Mesendoderm (in vitro differentiated cells): ENCODE data around the gene VIM. TPM values are rescaled to one million over a fixed set of nuclear protein-coding genes. Genes with fewer than 3 reads are reported as not detected.

Experiments
- DNase-seq: peaks from one replicate; pipeline ENCODE4 v3.0.0; 2013
- H2AK5ac ChIP-seq: 2 replicates; pipeline ENCODE4 v1.6.1; 2013; ENCODE audit warnings: low read length, inconsistent platforms
- H2BK120ac ChIP-seq: 2 replicates; pipeline ENCODE4 v1.6.1; 2013; ENCODE audit warnings: low read depth, mild to moderate bottlenecking, low read length, moderate library complexity, mixed read lengths
- H2BK15ac ChIP-seq: replicated peaks from 2 replicates; pipeline ENCODE4 v1.6.1; 2013; ENCODE audit warnings: low read depth, mild to moderate bottlenecking, moderate library complexity
- H2BK5ac ChIP-seq: 2 replicates; pipeline ENCODE4 v1.6.1; 2013; ENCODE audit warnings: low read length, inconsistent platforms
- H3K18ac ChIP-seq: 2 replicates; pipeline ENCODE4 v1.6.1; 2013; ENCODE audit warnings: mild to moderate bottlenecking, low read length, mixed read lengths
- H3K23ac ChIP-seq: one replicate; pipeline ENCODE4 v1.6.1; 2013; ENCODE audit warnings: low read length
- H3K27ac ChIP-seq: 2 replicates; pipeline ENCODE4 v1.5.1; 2013; ENCODE audit warnings: low read depth, mild to moderate bottlenecking, inconsistent platforms, low read length, moderate library complexity
- H3K27me3 ChIP-seq: 2 replicates; pipeline ENCODE4 v1.6.1; 2013; ENCODE audit warnings: low read length, control low read depth, mild to moderate bottlenecking, inconsistent platforms; ENCODE audit not compliant: insufficient read depth, poor library complexity
- H3K36me3 ChIP-seq: 2 replicates; pipeline ENCODE4 v1.6.1; 2013; ENCODE audit warnings: low read length, inconsistent platforms; ENCODE audit not compliant: control insufficient read depth, insufficient read depth
- H3K4ac ChIP-seq: one replicate; pipeline ENCODE4 v1.6.1; 2013; ENCODE audit warnings: low read depth, mild to moderate bottlenecking, low read length, moderate library complexity
- H3K4me1 ChIP-seq: 2 replicates; pipeline ENCODE4 v1.6.1; 2013; ENCODE audit warnings: low read depth, low read length, inconsistent platforms; ENCODE audit not compliant: control insufficient read depth
- H3K4me2 ChIP-seq: 2 replicates; pipeline ENCODE4 v1.6.1; 2013; ENCODE audit warnings: low read length
- H3K4me3 ChIP-seq: 2 replicates; pipeline ENCODE4 v1.5.1; 2013; ENCODE audit warnings: mild to moderate bottlenecking, low read length
- H3K56ac ChIP-seq: one replicate; pipeline ENCODE4 v1.6.1; 2013; ENCODE audit warnings: low read length
- H3K79me1 ChIP-seq: 2 replicates; pipeline ENCODE4 v1.6.1; 2013; ENCODE audit warnings: low read length, inconsistent platforms
- H3K79me2 ChIP-seq: 2 replicates; pipeline ENCODE4 v1.6.1; 2013; ENCODE audit warnings: mild to moderate bottlenecking, low read length; ENCODE audit not compliant: control insufficient read depth, insufficient read depth
- H3K9ac ChIP-seq: 2 replicates; pipeline ENCODE4 v1.6.1; 2013; ENCODE audit warnings: low read length, inconsistent platforms
- H4K5ac ChIP-seq: one replicate; pipeline ENCODE4 v1.6.1; 2013; ENCODE audit warnings: low read length
- H4K8ac ChIP-seq: one replicate; pipeline ENCODE4 v1.6.1; 2013; ENCODE audit warnings: low read depth, mild to moderate bottlenecking, control low read depth, low read length, moderate library complexity
- WGBS: extraction: QIAGEN DNeasy Blood & Tissue Kit; methylation state at CpG from one replicate; pipeline ENCODE4 v1.1.7; 2013; ENCODE audit warnings: low lambda C conversion rate, missing lambda C conversion rate; ENCODE audit not compliant: insufficient coverage; ENCODE audit errors: extremely low coverage; 5-methylcytosine and 5-hydroxymethylcytosine counted together
- polyA plus RNA-seq, 2 experiments: library from polyadenylated mRNA; stranded (reverse); fragments of 200-250 nt; gene quantifications; one replicate each; pipeline ENCODE4 v1.2.3, GENCODE V29; 2013

The VIM gene
- 253 TPM for polyA plus RNA-seq (2013, experiment 1 of 2)
- 277 TPM for polyA plus RNA-seq (2013, experiment 2 of 2)

DNA sequence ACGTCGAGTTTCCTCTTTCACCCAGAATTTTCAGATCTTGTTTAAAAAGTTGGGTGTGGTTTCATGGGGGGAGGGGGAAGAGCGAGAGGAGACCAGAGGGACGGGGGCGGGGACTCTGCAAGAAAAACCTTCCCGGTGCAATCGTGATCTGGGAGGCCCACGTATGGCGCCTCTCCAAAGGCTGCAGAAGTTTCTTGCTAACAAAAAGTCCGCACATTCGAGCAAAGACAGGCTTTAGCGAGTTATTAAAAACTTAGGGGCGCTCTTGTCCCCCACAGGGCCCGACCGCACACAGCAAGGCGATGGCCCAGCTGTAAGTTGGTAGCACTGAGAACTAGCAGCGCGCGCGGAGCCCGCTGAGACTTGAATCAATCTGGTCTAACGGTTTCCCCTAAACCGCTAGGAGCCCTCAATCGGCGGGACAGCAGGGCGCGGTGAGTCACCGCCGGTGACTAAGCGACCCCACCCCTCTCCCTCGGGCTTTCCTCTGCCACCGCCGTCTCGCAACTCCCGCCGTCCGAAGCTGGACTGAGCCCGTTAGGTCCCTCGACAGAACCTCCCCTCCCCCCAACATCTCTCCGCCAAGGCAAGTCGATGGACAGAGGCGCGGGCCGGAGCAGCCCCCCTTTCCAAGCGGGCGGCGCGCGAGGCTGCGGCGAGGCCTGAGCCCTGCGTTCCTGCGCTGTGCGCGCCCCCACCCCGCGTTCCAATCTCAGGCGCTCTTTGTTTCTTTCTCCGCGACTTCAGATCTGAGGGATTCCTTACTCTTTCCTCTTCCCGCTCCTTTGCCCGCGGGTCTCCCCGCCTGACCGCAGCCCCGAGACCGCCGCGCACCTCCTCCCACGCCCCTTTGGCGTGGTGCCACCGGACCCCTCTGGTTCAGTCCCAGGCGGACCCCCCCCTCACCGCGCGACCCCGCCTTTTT lies at the start of gene VIM:
Gene VIM, plus strand, starts transcription at position 151 of the 925 bp plus-strand sequence. CDS start 1,182 bp downstream, outside the sequence.
- no peak within 1 kb of the TSS for H2BK5ac ChIP-seq
- H3K27ac ChIP-seq: peak within 1 kb of the TSS; percentile 99
- peak; percentile 97 for DNase-seq
- H3K36me3 ChIP-seq: peaks cover 3% of the 10 kb centered on the region
- H4K5ac ChIP-seq: no peak within 1 kb of the TSS
- no peak within 1 kb of the TSS for H4K8ac ChIP-seq
- H3K18ac ChIP-seq: peak within 1 kb of the TSS; percentile 51
- peaks cover 6% of the 10 kb centered on the region for H3K79me1 ChIP-seq
- H3K27me3 ChIP-seq: no peaks in the 10 kb centered on the region
- peaks cover 8% of the 10 kb centered on the region for H3K4me1 ChIP-seq
- H3K4ac ChIP-seq: peak within 1 kb of the TSS; percentile 22
- H2AK5ac ChIP-seq: no peak within 1 kb of the TSS
- peak within 1 kb of the TSS; percentile 92 for H3K56ac ChIP-seq
- no CpG with 5 or more reads among the region's 77 CpGs for WGBS
- H3K9ac ChIP-seq: peak within 1 kb of the TSS; percentile 83
- H3K4me2 ChIP-seq: peak within 1 kb of the TSS; percentile 65
- H3K4me3 ChIP-seq: peak within 1 kb of the TSS; percentile 46
- no peak within 1 kb of the TSS for H3K23ac ChIP-seq
- no peak within 1 kb of the TSS for H2BK15ac ChIP-seq
- peaks cover 18% of the 10 kb centered on the region for H3K79me2 ChIP-seq
- peak within 1 kb of the TSS; percentile 75 for H2BK120ac ChIP-seq

DNA sequence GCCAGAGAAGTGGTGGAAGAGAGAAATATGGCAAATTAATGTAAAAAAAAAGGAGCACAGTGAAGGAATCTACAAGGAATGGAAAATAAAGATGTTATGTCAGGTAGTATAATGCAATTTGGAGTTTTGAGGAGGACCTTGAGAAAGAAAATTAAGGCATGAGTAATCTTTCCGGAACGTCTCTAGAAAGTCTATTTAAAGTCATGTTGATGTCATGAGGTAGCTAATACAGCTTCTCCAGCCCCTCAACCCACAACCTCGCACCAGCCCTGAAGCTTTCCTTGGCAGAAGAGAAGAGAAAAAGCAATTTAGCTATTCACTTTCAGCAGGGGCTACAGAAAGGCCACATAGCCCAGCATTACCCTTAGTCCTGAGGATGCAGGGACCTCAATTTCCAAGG lies 49.0 kb upstream of the VIM start:
- no peak overlapping the region for H3K4ac ChIP-seq
- H3K4me3 ChIP-seq: no peak overlapping the region
- no peak overlapping the region for H3K9ac ChIP-seq
- DNase-seq: no peak
- no peak overlapping the region for H2BK120ac ChIP-seq
- no peaks in the 10 kb centered on the region for H3K79me1 ChIP-seq
- no peak overlapping the region for H3K18ac ChIP-seq
- H3K4me1 ChIP-seq: no peaks in the 10 kb centered on the region
- no peak overlapping the region for H3K56ac ChIP-seq
- no peak overlapping the region for H2AK5ac ChIP-seq
- WGBS: no CpG with 5 or more reads among the region's 3 CpGs
- no peak overlapping the region for H2BK5ac ChIP-seq
- no peak overlapping the region for H2BK15ac ChIP-seq
- H3K27ac ChIP-seq: no peak overlapping the region
- H3K23ac ChIP-seq: no peak overlapping the region
- H4K8ac ChIP-seq: no peak overlapping the region
- no peaks in the 10 kb centered on the region for H3K27me3 ChIP-seq
- H4K5ac ChIP-seq: no peak overlapping the region
- no peak overlapping the region for H3K4me2 ChIP-seq
- no peaks in the 10 kb centered on the region for H3K79me2 ChIP-seq
- H3K36me3 ChIP-seq: no peaks in the 10 kb centered on the region

DNA sequence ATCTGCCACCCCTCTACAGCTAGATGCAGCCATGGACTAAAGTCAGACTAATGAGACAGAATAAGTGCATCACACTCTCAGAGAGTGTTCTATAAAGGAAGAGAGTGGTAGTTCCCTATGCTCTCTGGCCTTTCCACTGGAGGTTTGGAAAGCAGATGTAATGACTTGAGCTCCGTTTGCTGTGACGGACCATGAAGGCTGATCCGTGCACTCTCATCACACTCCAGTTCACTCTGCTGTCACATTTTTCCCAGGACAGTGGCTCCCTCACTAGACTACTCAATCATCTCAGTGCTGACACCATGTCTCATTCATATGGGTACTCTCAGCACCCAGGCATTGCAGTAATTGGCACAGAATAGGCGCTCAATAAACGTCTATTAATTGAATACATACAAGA lies 46.9 kb upstream of the VIM start:
- no peak overlapping the region for H2BK15ac ChIP-seq
- WGBS: no CpG with 5 or more reads among the region's 5 CpGs
- H4K5ac ChIP-seq: no peak overlapping the region
- no peak overlapping the region for H3K4me3 ChIP-seq
- no peak for DNase-seq
- no peak overlapping the region for H3K18ac ChIP-seq
- no peak overlapping the region for H3K4ac ChIP-seq
- H3K23ac ChIP-seq: no peak overlapping the region
- no peak overlapping the region for H2BK5ac ChIP-seq
- H3K9ac ChIP-seq: no peak overlapping the region
- H4K8ac ChIP-seq: no peak overlapping the region
- H2BK120ac ChIP-seq: no peak overlapping the region
- no peak overlapping the region for H3K27ac ChIP-seq
- no peak overlapping the region for H2AK5ac ChIP-seq
- no peaks in the 10 kb centered on the region for H3K36me3 ChIP-seq
- H3K56ac ChIP-seq: no peak overlapping the region
- no peaks in the 10 kb centered on the region for H3K79me1 ChIP-seq
- no peak overlapping the region for H3K4me2 ChIP-seq
- H3K79me2 ChIP-seq: no peaks in the 10 kb centered on the region
- H3K27me3 ChIP-seq: no peaks in the 10 kb centered on the region
- no peaks in the 10 kb centered on the region for H3K4me1 ChIP-seq

DNA sequence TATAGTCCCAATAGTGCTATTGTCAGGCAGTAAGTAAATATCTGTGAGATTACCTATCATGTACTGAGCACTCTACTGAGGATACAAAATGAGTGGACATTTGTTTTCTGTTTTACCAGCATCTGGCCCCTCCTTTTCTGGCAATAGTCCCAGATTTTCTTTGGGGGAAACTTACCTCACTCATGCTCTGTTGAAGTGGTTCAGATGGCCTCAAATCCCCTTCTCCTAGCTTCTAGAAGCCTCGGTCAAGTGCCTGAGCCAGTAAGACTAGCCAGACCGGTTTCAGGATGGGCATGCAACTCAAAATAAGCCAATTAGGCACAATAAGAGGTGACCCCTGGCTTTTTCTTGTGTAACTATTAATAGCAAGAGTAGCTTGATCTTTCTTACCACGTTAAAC lies 46.3 kb upstream of the VIM start:
- no peaks in the 10 kb centered on the region for H3K79me1 ChIP-seq
- H3K56ac ChIP-seq: no peak overlapping the region
- H3K4ac ChIP-seq: no peak overlapping the region
- no peak overlapping the region for H3K4me3 ChIP-seq
- no peak overlapping the region for H3K9ac ChIP-seq
- H3K4me1 ChIP-seq: no peaks in the 10 kb centered on the region
- H3K79me2 ChIP-seq: no peaks in the 10 kb centered on the region
- peak; percentile 19 for DNase-seq
- no peak overlapping the region for H2AK5ac ChIP-seq
- no peaks in the 10 kb centered on the region for H3K36me3 ChIP-seq
- no peak overlapping the region for H2BK5ac ChIP-seq
- peak overlapping the region; percentile 68 for H3K18ac ChIP-seq
- no peak overlapping the region for H3K23ac ChIP-seq
- no CpG with 5 or more reads among the region's 3 CpGs for WGBS
- H3K4me2 ChIP-seq: no peak overlapping the region
- H4K5ac ChIP-seq: no peak overlapping the region
- no peak overlapping the region for H2BK15ac ChIP-seq
- no peak overlapping the region for H2BK120ac ChIP-seq
- peak overlapping the region; percentile 81 for H4K8ac ChIP-seq
- no peaks in the 10 kb centered on the region for H3K27me3 ChIP-seq
- H3K27ac ChIP-seq: no peak overlapping the region

DNA sequence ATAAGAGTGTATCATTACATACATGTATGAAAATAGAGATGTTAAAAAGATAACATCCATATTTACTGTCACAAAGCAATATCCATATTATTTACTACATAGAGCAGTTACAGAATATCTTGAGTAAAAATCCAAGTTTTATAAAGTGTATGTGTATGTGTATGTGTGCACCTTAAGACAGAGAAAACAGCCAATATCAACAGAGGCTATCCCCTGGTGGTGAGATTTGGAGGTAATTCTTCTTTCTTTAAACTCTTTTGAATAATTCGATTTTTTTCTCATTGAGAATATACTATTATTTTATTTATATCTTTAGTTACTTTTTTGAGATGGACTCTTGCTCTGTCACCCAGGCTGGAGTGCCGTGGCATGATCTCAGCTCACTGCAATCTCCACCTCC lies 44.9 kb upstream of the VIM start:
- DNase-seq: no peak
- H2BK120ac ChIP-seq: no peak overlapping the region

More for the DNA sequence above, 44.9 kb upstream of the VIM start:
- H3K56ac ChIP-seq: no peak overlapping the region
- no peak overlapping the region for H2AK5ac ChIP-seq
- no peak overlapping the region for H3K27ac ChIP-seq
- H3K79me1 ChIP-seq: no peaks in the 10 kb centered on the region
- H4K8ac ChIP-seq: no peak overlapping the region
- H3K18ac ChIP-seq: no peak overlapping the region
- H2BK15ac ChIP-seq: no peak overlapping the region
- H3K23ac ChIP-seq: no peak overlapping the region
- H3K27me3 ChIP-seq: no peaks in the 10 kb centered on the region
- H3K9ac ChIP-seq: no peak overlapping the region
- no peak overlapping the region for H4K5ac ChIP-seq
- H3K4me3 ChIP-seq: no peak overlapping the region
- no peaks in the 10 kb centered on the region for H3K4me1 ChIP-seq
- WGBS: no CpG with 5 or more reads among the region's 2 CpGs
- no peak overlapping the region for H3K4ac ChIP-seq
- H3K4me2 ChIP-seq: no peak overlapping the region
- no peaks in the 10 kb centered on the region for H3K36me3 ChIP-seq
- no peaks in the 10 kb centered on the region for H3K79me2 ChIP-seq
- H2BK5ac ChIP-seq: no peak overlapping the region
